Nephron (organoid): Measurements from ENCODE around the gene USP13.

Source experiments
- H3K27ac Mint-ChIP-seq, 3 experiments: 2 replicates each; pipeline ENCODE4 v1.8.0; 2020; ENCODE audit warnings: mixed read lengths in 3 of 3, mild to moderate bottlenecking in 2 of 3, moderate library complexity in 1 of 3
- H3K27me3 Mint-ChIP-seq: 2 replicates; pipeline ENCODE4 v1.8.0; 2021; ENCODE audit warnings: low read depth, mild to moderate bottlenecking, moderate library complexity, mixed read lengths
- H3K36me3 Mint-ChIP-seq: 2 replicates; pipeline ENCODE4 v1.8.0; 2020; ENCODE audit warnings: low read depth, mixed read lengths
- H3K4me1 Mint-ChIP-seq: 2 replicates; pipeline ENCODE4 v1.8.0; 2020; ENCODE audit warnings: mixed read lengths
- H3K4me3 Mint-ChIP-seq, 3 experiments: 2 replicates each; pipeline ENCODE4 v1.8.0; 2020; ENCODE audit warnings: mild to moderate bottlenecking in 3 of 3, mixed read lengths in 3 of 3, moderate library complexity in 2 of 3
- H3K9me3 Mint-ChIP-seq: 2 replicates; pipeline ENCODE4 v1.8.0; 2020; ENCODE audit warnings: mixed read lengths
- CTCF ChIP-seq, 3 experiments: fragments of 200-600 bp; sonication (generic); IDR thresholded peaks; one replicate each; pipeline ENCODE4 v1.5.0; 2021; ENCODE audit warnings: antibody characterized with exemption in 3 of 3; ENCODE audit not compliant: unreplicated experiment in 3 of 3

Gene USP13

GRCh38 chr3:179809639-179810038 is 156.8 kb downstream of the USP13 start:
- no peaks in the 10 kb centered on the region for H3K36me3 Mint-ChIP-seq
- H3K4me1 Mint-ChIP-seq, result peaks cover 14% of the 10 kb centered on the region
- H3K27ac Mint-ChIP-seq, result no peak overlapping the region
- no peak for TF ChIP-seq CTCF (IDR thresholded peaks at IDR 0.05; ENCODE audit: unreplicated experiment in 3 of 3)
- no peaks in the 10 kb centered on the region for H3K9me3 Mint-ChIP-seq
- H3K4me3 Mint-ChIP-seq, result no peak overlapping the region
- peaks cover 3% of the 10 kb centered on the region for H3K27me3 Mint-ChIP-seq

- Mint-ChIP-seq H3K27ac (no peak overlapping the region), H3K27me3 (peaks cover 6% of the 10 kb centered on the region), H3K4me1 (peaks cover 8% of the 10 kb centered on the region), H3K4me3 (no peak overlapping the region), H3K9me3 (no peaks in the 10 kb centered on the region), H3K36me3 (no peaks in the 10 kb centered on the region)
- TF ChIP-seq CTCF (IDR thresholded peaks at IDR 0.05; ENCODE audit: unreplicated experiment in 3 of 3), result peak; percentile 57 to 73 (median 68)
Measured at GRCh38 chr3:179811321-179812095, 158.7 kb downstream of the USP13 start.

GRCh38 chr3:179812096-179812382 is 159.2 kb downstream of the USP13 start:
- Mint-ChIP-seq H3K4me1 (peaks cover 8% of the 10 kb centered on the region), H3K4me3 (no peak overlapping the region), H3K27ac (no peak overlapping the region), H3K36me3 (no peaks in the 10 kb centered on the region), H3K9me3 (no peaks in the 10 kb centered on the region), H3K27me3 (peaks cover 6% of the 10 kb centered on the region)
- no peak for TF ChIP-seq CTCF (IDR thresholded peaks at IDR 0.05; ENCODE audit: unreplicated experiment in 3 of 3)

GRCh38 chr3:179819379-179819778 is 166.5 kb downstream of the USP13 start:
- H3K27me3 Mint-ChIP-seq, result peaks cover 7% of the 10 kb centered on the region
- TF ChIP-seq CTCF (IDR thresholded peaks at IDR 0.05; ENCODE audit: unreplicated experiment in 3 of 3), result no peak
- no peaks in the 10 kb centered on the region for H3K4me1 Mint-ChIP-seq
- H3K27ac Mint-ChIP-seq, result no peak overlapping the region
- no peak overlapping the region for H3K4me3 Mint-ChIP-seq
- H3K9me3 Mint-ChIP-seq, result no peaks in the 10 kb centered on the region
- H3K36me3 Mint-ChIP-seq, result no peaks in the 10 kb centered on the region

GRCh38 chr3:179822296-179822695 is 169.5 kb downstream of the USP13 start:
- TF ChIP-seq CTCF (IDR thresholded peaks at IDR 0.05; ENCODE audit: unreplicated experiment in 3 of 3), result no peak
- no peaks in the 10 kb centered on the region for H3K36me3 Mint-ChIP-seq
- no peaks in the 10 kb centered on the region for H3K4me1 Mint-ChIP-seq
- peaks cover 4% of the 10 kb centered on the region for H3K27me3 Mint-ChIP-seq
- H3K9me3 Mint-ChIP-seq, result no peaks in the 10 kb centered on the region
- no peak overlapping the region for H3K27ac Mint-ChIP-seq
- H3K4me3 Mint-ChIP-seq, result no peak overlapping the region
